Activated naive CD8-positive, alpha-beta T cell treated with anti-CD3 and anti-CD28 coated beads for 36 hours (primary cell): ENCODE results near the gene FPR3. TPM values are rescaled to one million over a fixed set of nuclear protein-coding genes. Genes with fewer than 3 reads are reported as not detected.
A peak's percentile ranks its signal among the peaks of the same experiment; 100 is the strongest.

Experiments
- DNase-seq: peaks from one replicate; pipeline ENCODE4 v3.0.0; 2021
- H3K27ac Mint-ChIP-seq: one replicate; pipeline ENCODE4 v1.8.0; 2022; ENCODE audit warnings: mild to moderate bottlenecking, moderate library complexity, mixed read lengths
- H3K27me3 Mint-ChIP-seq: one replicate; pipeline ENCODE4 v1.8.0; 2022; ENCODE audit warnings: mild to moderate bottlenecking, mixed read lengths
- H3K36me3 Mint-ChIP-seq: one replicate; pipeline ENCODE4 v1.8.0; 2021; ENCODE audit warnings: mild to moderate bottlenecking, mixed read lengths
- H3K4me1 Mint-ChIP-seq: one replicate; pipeline ENCODE4 v1.8.0; 2021; ENCODE audit warnings: mixed read lengths
- H3K4me3 Mint-ChIP-seq: one replicate; pipeline ENCODE4 v1.8.0; 2022; ENCODE audit warnings: mild to moderate bottlenecking, moderate library complexity, mixed read lengths
- H3K9me3 Mint-ChIP-seq: one replicate; pipeline ENCODE4 v1.8.0; 2022; ENCODE audit warnings: mixed read lengths
- total RNA-seq, 2 experiments: library from RNA; stranded (reverse); gene quantifications; one replicate each; pipeline ENCODE4 v1.2.3, GENCODE V29; 2021

Gene FPR3
- total RNA-seq, 2 experiments from 2014 or later = not detected

GRCh38 chr19:51777570-51778462 is 17.1 kb upstream of the FPR3 start:
- Mint-ChIP-seq H3K27me3 (peaks cover 74% of the 10 kb centered on the region), H3K9me3 (no peaks in the 10 kb centered on the region)

DNA sequence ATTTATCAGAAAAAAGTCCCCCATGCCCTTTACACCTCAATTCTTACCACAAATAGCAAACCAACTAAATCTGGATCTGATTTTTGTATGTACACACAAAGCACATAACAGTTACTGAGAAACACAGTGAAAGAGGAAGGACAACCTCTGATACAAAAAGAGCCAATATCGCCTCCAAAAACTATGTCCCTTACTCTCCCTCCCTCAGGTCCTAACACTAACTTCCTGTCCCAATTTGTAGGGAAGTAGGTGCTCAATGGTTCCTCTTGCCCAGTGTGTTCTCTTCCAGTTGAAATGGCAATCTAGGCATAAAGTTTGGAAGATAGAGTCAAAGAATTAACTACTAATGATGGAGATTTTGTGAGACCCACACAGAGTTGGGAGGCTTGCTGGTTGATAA is 15.8 kb upstream of the FPR3 start:
- no peaks in the 10 kb centered on the region for H3K9me3 Mint-ChIP-seq
- no peak overlapping the region for H3K4me3 Mint-ChIP-seq
- H3K4me1 Mint-ChIP-seq = peaks cover 4% of the 10 kb centered on the region
- DNase-seq = no peak
- H3K27ac Mint-ChIP-seq = no peak overlapping the region
- H3K27me3 Mint-ChIP-seq = peaks cover 62% of the 10 kb centered on the region
- no peaks in the 10 kb centered on the region for H3K36me3 Mint-ChIP-seq

More at GRCh38 chr19:51777570-51778462, 17.1 kb upstream of the FPR3 start:
- Mint-ChIP-seq H3K4me1 (peaks cover 4% of the 10 kb centered on the region), H3K27ac (no peak overlapping the region), H3K4me3 (no peak overlapping the region), H3K36me3 (no peaks in the 10 kb centered on the region)
- DNase-seq = peak; percentile 17

- no peak for DNase-seq
- no peak overlapping the region for H3K4me3 Mint-ChIP-seq
- H3K4me1 Mint-ChIP-seq = peaks cover 4% of the 10 kb centered on the region
- no peak overlapping the region for H3K27ac Mint-ChIP-seq
- peaks cover 58% of the 10 kb centered on the region for H3K27me3 Mint-ChIP-seq
- H3K36me3 Mint-ChIP-seq = no peaks in the 10 kb centered on the region
- H3K9me3 Mint-ChIP-seq = no peaks in the 10 kb centered on the region
Measured at GRCh38 chr19:51779703-51780102, 15.3 kb upstream of the FPR3 start.

GRCh38 chr19:51780270-51780669 is 14.7 kb upstream of the FPR3 start:
- Mint-ChIP-seq H3K4me1 (peaks cover 4% of the 10 kb centered on the region), H3K27ac (no peak overlapping the region), H3K27me3 (peaks cover 54% of the 10 kb centered on the region), H3K36me3 (no peaks in the 10 kb centered on the region), H3K9me3 (no peaks in the 10 kb centered on the region), H3K4me3 (no peak overlapping the region)
- no peak for DNase-seq

DNA sequence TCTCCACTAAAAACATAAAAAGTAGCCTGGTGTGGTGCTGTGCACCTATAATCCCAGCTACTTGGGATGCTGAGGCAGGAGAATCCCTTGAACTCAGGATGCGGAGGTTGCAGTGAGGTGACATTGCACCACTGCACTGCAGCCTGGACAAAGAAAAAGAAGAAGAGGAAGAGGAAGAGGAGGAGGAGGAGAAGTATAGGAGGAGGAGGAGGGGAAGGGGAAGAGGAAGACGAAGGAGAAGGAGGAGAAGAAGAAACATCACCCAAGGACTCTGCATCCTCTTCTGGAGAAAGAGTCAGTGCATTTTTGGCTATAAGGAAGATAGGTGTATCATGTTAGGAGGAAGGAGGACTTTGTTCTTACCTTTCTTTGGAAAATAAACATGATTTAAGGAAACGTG is 13.0 kb upstream of the FPR3 start:
- Mint-ChIP-seq H3K4me1 (peaks cover 6% of the 10 kb centered on the region), H3K36me3 (no peaks in the 10 kb centered on the region), H3K27me3 (peaks cover 38% of the 10 kb centered on the region), H3K9me3 (peaks cover 2% of the 10 kb centered on the region), H3K27ac (no peak overlapping the region), H3K4me3 (no peak overlapping the region)
- no peak for DNase-seq

- DNase-seq = peak; percentile 3
- no peak overlapping the region for H3K4me3 Mint-ChIP-seq
Measured at GRCh38 chr19:51783372-51783771, 11.6 kb upstream of the FPR3 start.

GRCh38 chr19:51784109-51784785 is 10.7 kb upstream of the FPR3 start:
- no peak overlapping the region for H3K4me3 Mint-ChIP-seq
- peaks cover 5% of the 10 kb centered on the region for H3K9me3 Mint-ChIP-seq
- peaks cover 2% of the 10 kb centered on the region for H3K4me1 Mint-ChIP-seq
- no peak overlapping the region for H3K27ac Mint-ChIP-seq
- no peak for DNase-seq
- H3K36me3 Mint-ChIP-seq = no peaks in the 10 kb centered on the region
- H3K27me3 Mint-ChIP-seq = peaks cover 22% of the 10 kb centered on the region

More at GRCh38 chr19:51783372-51783771, 11.6 kb upstream of the FPR3 start:
- Mint-ChIP-seq H3K36me3 (no peaks in the 10 kb centered on the region), H3K4me1 (peaks cover 2% of the 10 kb centered on the region), H3K9me3 (peaks cover 5% of the 10 kb centered on the region), H3K27me3 (peaks cover 29% of the 10 kb centered on the region), H3K27ac (no peak overlapping the region)

DNA sequence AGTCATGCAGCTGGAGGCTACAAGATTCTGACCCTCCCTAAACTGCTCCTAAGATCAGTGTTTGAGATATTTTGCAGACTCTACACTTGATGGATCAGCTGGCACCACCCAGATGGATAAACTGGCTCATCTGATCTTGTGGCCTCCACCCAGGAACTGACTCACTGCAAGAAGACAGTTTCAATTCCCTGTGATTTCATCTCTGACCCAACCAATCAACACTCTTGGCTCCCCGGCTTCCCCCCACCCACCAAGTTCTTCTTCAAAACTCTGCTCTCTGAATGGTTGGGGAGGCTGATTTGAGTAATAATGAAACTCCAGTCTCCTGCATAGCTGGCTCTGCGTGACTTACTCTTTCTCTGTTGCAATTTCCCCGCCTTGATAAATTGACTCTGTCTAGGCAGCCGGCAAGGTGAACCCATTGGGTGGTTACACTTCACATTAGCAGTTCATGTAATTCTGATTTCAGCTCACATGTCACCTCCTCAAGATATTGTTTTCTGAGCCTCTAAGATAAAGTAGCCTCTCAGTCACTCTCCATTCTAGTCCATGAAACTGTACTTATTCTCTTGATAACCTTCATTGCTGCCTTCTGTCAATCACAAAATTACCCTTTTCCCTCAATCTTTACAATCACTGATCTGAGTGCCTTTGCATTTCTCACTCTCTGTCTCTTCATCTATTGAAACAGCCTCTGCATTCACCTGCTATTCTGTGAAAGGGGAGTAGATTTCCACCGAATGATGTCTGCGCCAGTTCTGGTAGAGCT is 9.9 kb upstream of the FPR3 start:
- peak; percentile 66 for DNase-seq
- Mint-ChIP-seq H3K27ac (no peak overlapping the region), H3K4me3 (no peak overlapping the region), H3K4me1 (peaks cover 2% of the 10 kb centered on the region), H3K36me3 (no peaks in the 10 kb centered on the region), H3K9me3 (peaks cover 5% of the 10 kb centered on the region), H3K27me3 (peaks cover 15% of the 10 kb centered on the region)

DNA sequence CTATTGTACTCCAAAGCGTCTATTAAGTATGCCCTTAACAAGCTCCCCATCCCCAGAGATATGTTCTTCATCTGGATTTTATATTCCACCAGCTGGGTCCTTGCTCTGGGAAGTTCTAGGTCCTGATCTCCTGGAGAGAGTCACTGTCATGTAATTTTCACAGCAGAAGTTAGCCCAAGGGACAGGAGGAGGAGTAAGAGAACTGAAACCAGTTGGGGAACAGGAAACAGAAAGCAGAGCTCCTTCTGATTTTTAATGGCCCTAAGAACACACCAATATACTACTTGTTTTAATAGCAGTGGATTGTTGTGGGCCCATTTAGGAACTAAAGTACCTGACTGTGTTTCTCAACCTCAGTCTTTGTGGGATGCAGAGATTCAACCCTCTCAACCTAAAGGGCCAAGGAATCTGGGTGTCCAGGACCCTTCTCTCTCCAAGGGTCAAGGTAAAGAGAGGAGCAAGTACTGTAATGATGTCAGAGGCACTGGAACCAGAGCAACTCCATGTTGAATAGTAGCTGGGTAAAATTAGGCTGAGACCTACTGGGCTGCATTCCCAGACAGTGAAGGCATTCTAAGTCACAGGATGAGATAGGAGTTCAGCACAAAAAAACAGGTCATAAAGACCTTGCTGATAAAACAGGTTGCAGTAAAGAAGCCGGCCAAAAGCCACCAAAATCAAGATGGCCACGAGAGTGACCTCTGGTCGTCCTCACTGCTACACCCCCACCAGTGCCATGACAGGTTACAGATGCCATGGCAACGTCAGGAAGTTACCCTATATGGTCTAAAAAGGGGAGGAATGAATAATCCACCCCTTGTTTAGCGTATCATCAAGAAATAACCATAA is 8.1 kb upstream of the FPR3 start:
- H3K27ac Mint-ChIP-seq = no peak overlapping the region
- no peak for DNase-seq
- H3K4me1 Mint-ChIP-seq = peaks cover 2% of the 10 kb centered on the region
- H3K27me3 Mint-ChIP-seq = peaks cover 10% of the 10 kb centered on the region
- peaks cover 5% of the 10 kb centered on the region for H3K9me3 Mint-ChIP-seq
- H3K36me3 Mint-ChIP-seq = no peaks in the 10 kb centered on the region
- H3K4me3 Mint-ChIP-seq = no peak overlapping the region

DNA sequence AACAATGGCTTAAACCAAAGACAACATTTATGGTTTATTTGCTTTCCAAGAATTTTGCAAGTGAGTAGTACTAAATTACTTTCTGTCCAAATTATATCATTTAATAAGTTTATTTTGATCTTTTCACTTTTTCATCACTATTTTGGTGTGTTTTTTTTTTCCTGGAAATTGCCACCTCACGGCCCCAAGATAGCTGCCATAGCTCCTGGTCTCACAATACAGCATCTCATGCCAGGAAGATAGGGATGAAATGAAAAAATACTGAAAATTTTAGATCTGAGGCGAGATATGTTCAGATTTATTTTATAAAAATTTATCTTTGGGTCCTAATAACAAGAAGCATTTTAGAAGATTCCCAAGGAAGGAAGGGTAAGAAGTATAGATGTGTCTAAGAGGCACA is 6.9 kb upstream of the FPR3 start:
- Mint-ChIP-seq H3K4me1 (peaks cover 2% of the 10 kb centered on the region), H3K27me3 (peaks cover 4% of the 10 kb centered on the region), H3K36me3 (no peaks in the 10 kb centered on the region)

GRCh38 chr19:51789061-51789795 is 5.7 kb upstream of the FPR3 start:
- peaks cover 5% of the 10 kb centered on the region for H3K9me3 Mint-ChIP-seq
- peaks cover 4% of the 10 kb centered on the region for H3K27me3 Mint-ChIP-seq
- no peak overlapping the region for H3K4me3 Mint-ChIP-seq
- no peaks in the 10 kb centered on the region for H3K36me3 Mint-ChIP-seq
- no peak overlapping the region for H3K27ac Mint-ChIP-seq
- H3K4me1 Mint-ChIP-seq = peaks cover 2% of the 10 kb centered on the region
- DNase-seq = no peak

More for the DNA sequence above, 6.9 kb upstream of the FPR3 start:
- no peak overlapping the region for H3K27ac Mint-ChIP-seq
- H3K4me3 Mint-ChIP-seq = no peak overlapping the region
- peaks cover 5% of the 10 kb centered on the region for H3K9me3 Mint-ChIP-seq
- no peak for DNase-seq

- Mint-ChIP-seq H3K9me3 (no peaks in the 10 kb centered on the region), H3K27ac (no peak overlapping the region), H3K27me3 (peaks cover 17% of the 10 kb centered on the region), H3K4me3 (no peak overlapping the region), H3K36me3 (no peaks in the 10 kb centered on the region), H3K4me1 (no peaks in the 10 kb centered on the region)
- no peak for DNase-seq
Measured at GRCh38 chr19:51792932-51793331, 2.0 kb upstream of the FPR3 start.

- H3K4me1 Mint-ChIP-seq = no peaks in the 10 kb centered on the region
Measured at GRCh38 chr19:51793994-51794393, 963 bp upstream of the FPR3 start.

GRCh38 chr19:51796195-51796679 is 1.3 kb downstream of the FPR3 start:
- no peaks in the 10 kb centered on the region for H3K4me1 Mint-ChIP-seq
- no peak overlapping the region for H3K4me3 Mint-ChIP-seq
- H3K9me3 Mint-ChIP-seq = no peaks in the 10 kb centered on the region
- no peak for DNase-seq
- no peaks in the 10 kb centered on the region for H3K36me3 Mint-ChIP-seq
- no peak overlapping the region for H3K27ac Mint-ChIP-seq
- H3K27me3 Mint-ChIP-seq = peaks cover 20% of the 10 kb centered on the region

More at GRCh38 chr19:51793994-51794393, 963 bp upstream of the FPR3 start:
- no peaks in the 10 kb centered on the region for H3K36me3 Mint-ChIP-seq
- H3K4me3 Mint-ChIP-seq = no peak overlapping the region
- H3K27ac Mint-ChIP-seq = no peak overlapping the region
- no peak for DNase-seq
- H3K9me3 Mint-ChIP-seq = no peaks in the 10 kb centered on the region
- H3K27me3 Mint-ChIP-seq = peaks cover 20% of the 10 kb centered on the region
